ENCODE data around the gene CCL21. TPM values are rescaled to one million over a fixed set of nuclear protein-coding genes. Genes with fewer than 3 reads are reported as not detected.
A peak's percentile ranks its signal among the peaks of the same experiment; 100 is the strongest.

CCL21 gene
- total RNA-seq, 3 donors from 2014 or later, result not detected

DNA sequence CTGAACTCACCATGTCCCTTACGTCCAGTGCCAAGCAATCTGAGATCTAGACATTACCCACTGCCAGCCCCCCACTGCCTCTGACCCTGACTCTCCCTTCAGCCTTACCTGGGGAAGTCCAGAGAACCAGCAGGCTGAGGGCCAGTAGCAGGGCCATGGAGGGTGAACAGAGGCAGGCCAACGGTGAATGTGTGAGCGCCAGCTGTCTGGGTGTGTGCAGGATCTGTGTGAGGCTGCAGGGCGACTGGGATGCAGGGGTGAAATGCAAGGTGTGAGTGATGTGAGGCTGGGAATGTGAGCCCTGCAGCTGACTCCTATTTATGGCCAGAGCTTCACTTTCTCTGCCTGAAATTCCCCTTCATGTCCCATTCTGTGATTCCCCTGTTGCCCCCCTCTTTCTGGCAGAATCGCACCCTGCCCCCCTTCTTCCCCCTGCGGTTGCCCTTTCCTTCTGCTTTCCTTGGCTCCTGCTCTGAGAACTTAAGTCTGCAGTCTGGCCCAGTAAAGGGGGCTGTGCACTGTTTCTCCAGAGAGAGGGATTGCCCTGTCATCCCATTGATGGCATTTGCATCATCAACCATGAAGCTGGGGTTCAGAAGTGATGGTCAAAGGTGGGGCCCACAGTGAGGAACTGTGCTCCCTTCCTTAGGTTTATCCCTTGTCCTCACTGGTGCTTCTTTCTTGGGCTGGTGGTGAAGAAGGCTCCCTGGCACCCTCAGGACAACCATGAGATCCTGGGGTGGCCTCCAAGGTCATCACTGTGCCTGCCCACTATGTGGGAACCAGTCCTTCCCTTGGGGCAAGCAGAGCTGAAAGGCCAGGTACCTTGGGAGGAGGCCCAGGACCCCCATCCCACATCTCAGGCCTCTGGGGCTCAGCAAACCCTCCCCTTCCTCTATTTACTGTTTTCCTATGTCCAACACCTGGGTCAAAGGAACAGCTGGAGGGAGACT lies 18.7 kb downstream of the CCL21 start, which contains the start of gene CCL19:
CCL19 (minus strand) TSS at position 294 of the 953 bp plus-strand sequence; CDS start at position 157, 137 bp downstream.
- H3K9me3 Mint-ChIP-seq, result no peaks in the 10 kb centered on the region
- peaks cover 3% of the 10 kb centered on the region for H3K27me3 Mint-ChIP-seq (ENCODE audit: low read depth)
- H3K4me3 Mint-ChIP-seq, result no peak within 1 kb of the TSS
- ATAC-seq (no peak), DNase-seq (no peak)
- no peaks in the 10 kb centered on the region for H3K36me3 Mint-ChIP-seq (ENCODE audit: insufficient read depth)
- H3K4me1 Mint-ChIP-seq (ENCODE audit: low read depth), result no peaks in the 10 kb centered on the region

DNA sequence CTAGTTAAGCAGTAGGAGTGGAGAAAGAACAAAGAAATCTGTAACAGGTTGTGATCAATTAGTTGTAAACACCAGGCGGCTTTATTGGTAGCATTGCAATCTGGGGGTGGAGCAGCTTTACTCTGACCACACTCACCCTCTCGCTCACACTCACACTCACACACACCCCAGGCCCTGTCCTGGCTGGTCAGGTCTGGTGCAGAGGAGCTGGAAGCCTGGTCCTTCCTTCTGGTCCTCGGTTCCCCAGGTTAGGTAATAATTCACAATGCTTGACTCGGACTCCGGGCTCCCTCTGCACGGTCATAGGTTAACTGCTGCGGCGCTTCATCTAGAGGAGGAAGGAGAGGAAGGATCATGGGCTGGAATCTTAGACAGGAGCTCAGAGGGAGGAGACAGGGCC lies 20.4 kb downstream of the CCL21 start:
- no peaks in the 10 kb centered on the region for H3K36me3 Mint-ChIP-seq (ENCODE audit: insufficient read depth)

DNA sequence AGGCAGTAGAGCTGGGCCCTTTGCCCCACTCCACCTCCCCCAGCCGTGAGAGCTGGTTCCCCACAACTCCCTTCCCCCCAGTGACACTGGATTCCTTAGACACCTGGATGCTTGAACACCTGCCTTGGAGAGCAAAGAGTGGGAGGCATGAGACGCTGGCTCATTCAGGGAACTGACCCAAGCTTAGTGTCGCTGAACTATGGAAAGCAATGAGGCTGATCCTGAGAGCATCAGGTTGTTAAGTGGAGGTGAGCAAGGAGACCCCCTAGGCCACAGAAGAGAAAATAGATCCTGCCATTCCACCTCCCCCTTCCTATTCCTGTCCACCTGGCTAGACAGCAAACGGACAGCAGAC lies 20.8 kb downstream of the CCL21 start:
- H3K27me3 Mint-ChIP-seq (ENCODE audit: low read depth), result peaks cover 2% of the 10 kb centered on the region
- ATAC-seq (no peak), DNase-seq (no peak)
- H3K36me3 Mint-ChIP-seq (ENCODE audit: insufficient read depth), result no peaks in the 10 kb centered on the region
- H3K4me3 Mint-ChIP-seq, result no peak overlapping the region
- H3K9me3 Mint-ChIP-seq, result no peaks in the 10 kb centered on the region
- peaks cover 6% of the 10 kb centered on the region for H3K4me1 Mint-ChIP-seq (ENCODE audit: low read depth)

More for the DNA sequence above, 20.4 kb downstream of the CCL21 start:
- H3K4me1 Mint-ChIP-seq (ENCODE audit: low read depth), result peaks cover 1% of the 10 kb centered on the region
- ATAC-seq (no peak), DNase-seq (no peak)
- H3K4me3 Mint-ChIP-seq, result no peak overlapping the region
- no peaks in the 10 kb centered on the region for H3K9me3 Mint-ChIP-seq
- peaks cover 2% of the 10 kb centered on the region for H3K27me3 Mint-ChIP-seq (ENCODE audit: low read depth)

DNA sequence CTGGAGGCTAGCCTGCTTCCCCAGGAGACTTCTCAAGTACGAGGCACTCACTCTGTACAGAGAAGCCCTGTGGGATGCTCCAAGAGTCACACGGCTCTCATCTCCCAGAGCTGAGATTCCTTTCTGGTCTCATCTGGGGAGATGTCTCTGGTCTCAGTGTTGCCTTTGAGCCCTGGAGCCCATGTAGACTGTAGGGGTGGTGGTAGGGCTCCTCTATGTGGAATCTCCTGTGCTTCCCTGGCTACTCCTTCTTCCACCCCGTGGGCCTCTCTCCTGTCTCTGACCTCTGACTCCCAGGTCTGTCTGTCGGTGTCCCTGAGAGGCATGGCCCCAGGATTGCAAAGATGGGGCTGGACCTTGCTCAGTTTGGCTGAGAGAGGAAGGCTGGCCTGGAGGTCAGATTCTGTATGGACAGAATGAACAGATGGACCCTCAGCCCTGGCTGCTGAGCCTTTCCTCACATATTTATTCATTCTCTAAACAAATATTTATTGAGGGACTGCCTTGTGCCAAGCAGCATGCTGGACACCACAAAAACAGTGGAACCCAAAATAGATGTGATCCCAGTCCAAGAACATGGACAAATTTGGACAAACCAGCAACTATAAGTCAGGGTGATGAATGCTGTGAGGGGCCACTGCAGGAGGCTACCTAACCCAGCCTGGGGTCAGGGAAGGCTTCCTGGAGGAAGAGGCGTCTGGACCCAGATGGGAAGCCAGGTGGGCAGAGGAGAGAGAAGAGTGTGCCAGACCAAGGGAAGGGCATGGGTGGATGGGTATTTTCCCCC lies 21.4 kb downstream of the CCL21 start:
- Mint-ChIP-seq H3K27me3 (ENCODE audit: low read depth) (peaks cover 2% of the 10 kb centered on the region), H3K36me3 (ENCODE audit: insufficient read depth) (no peaks in the 10 kb centered on the region), H3K4me1 (ENCODE audit: low read depth) (peaks cover 9% of the 10 kb centered on the region), H3K4me3 (no peak overlapping the region), H3K9me3 (no peaks in the 10 kb centered on the region)
- ATAC-seq (no peak), DNase-seq (no peak)

DNA sequence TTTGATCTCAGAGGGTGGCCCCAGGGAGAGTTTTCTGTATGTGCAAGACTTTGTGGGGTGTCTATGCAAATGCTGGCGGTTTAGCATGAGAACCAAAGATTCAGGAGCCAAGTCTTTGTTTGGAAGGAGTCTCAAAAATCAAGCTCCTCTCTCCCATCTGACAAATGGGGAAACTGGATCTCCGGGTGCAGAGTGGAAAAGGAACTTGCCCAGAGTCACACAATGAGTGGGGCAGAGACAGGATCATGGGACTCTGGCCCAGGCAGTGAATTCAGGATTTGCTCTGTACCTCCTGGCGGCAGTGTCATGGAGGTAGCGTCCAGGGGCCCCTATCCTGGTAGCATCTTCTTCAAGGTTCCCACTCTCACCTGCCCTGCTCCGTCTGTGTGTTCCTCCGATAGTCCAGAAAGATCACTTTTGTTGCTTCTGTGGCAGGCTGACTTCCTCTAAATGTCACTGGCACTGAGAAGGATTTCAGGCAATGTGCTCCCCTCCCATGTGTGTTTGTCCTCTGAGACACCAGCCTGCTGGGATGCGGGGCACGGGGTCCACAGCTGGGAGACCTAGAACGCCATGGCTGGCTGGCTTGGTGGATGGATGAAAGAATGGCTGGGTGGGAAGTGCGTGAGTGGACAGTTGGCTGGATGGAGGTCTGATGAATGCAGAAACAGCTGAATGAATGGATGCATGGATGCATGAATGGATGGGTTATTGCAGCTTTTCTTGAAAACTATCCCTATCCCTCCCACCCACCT lies 22.5 kb downstream of the CCL21 start:
- H3K9me3 Mint-ChIP-seq, result no peaks in the 10 kb centered on the region
- peaks cover 2% of the 10 kb centered on the region for H3K27me3 Mint-ChIP-seq (ENCODE audit: low read depth)
- no peak for DNase-seq
- H3K4me1 Mint-ChIP-seq (ENCODE audit: low read depth), result peaks cover 9% of the 10 kb centered on the region
- no peak for ATAC-seq
- H3K36me3 Mint-ChIP-seq (ENCODE audit: insufficient read depth), result no peaks in the 10 kb centered on the region
- no peak overlapping the region for H3K4me3 Mint-ChIP-seq

DNA sequence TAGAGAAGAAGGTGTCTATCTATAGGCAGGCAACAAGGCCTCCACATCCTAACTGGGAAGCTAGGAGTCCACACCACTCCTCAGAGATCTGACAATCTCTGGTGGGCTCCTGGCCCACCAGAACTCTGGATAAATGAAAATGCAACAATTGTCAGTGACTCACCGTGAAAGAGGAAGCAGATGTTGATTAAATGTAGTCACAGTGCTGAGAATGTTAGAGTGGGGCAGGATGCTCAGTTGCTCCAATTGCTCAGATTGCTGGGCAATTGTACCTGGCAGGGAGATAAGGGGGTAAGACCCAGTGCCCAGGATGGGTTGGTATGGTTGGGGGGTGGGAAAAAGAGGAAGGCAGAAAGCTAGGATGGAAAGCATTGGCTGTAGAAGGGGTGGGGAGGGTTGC lies 23.2 kb downstream of the CCL21 start:
- ATAC-seq, result no peak
- Mint-ChIP-seq H3K27me3 (ENCODE audit: low read depth) (peaks cover 2% of the 10 kb centered on the region), H3K4me1 (ENCODE audit: low read depth) (peaks cover 9% of the 10 kb centered on the region), H3K9me3 (no peaks in the 10 kb centered on the region), H3K4me3 (no peak overlapping the region), H3K36me3 (ENCODE audit: insufficient read depth) (no peaks in the 10 kb centered on the region)
- DNase-seq, result no peak

DNA sequence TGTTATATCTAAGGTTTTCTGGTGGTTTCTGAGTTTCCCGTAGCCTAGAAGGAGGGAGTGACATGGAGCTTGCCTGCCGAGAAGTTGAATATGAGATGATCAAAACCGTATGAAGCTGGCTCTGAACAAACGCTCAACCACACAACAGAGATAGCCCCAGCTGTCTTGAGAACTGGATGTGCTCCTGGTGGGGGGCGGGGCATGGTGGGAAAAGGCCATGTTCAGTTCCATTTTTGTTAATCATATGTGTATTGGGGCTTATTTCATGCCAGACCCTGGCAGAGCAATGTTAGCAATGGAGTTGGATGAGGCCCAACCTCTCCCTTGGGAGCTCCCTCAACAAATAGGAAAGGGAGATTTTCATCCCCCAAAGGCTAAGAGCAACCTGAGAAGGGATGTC lies 23.7 kb downstream of the CCL21 start:
- Mint-ChIP-seq H3K36me3 (ENCODE audit: insufficient read depth) (no peaks in the 10 kb centered on the region), H3K27me3 (ENCODE audit: low read depth) (peaks cover 2% of the 10 kb centered on the region), H3K9me3 (no peaks in the 10 kb centered on the region), H3K4me3 (no peak overlapping the region), H3K4me1 (ENCODE audit: low read depth) (peaks cover 9% of the 10 kb centered on the region)
- DNase-seq (no peak), ATAC-seq (no peak)

DNA sequence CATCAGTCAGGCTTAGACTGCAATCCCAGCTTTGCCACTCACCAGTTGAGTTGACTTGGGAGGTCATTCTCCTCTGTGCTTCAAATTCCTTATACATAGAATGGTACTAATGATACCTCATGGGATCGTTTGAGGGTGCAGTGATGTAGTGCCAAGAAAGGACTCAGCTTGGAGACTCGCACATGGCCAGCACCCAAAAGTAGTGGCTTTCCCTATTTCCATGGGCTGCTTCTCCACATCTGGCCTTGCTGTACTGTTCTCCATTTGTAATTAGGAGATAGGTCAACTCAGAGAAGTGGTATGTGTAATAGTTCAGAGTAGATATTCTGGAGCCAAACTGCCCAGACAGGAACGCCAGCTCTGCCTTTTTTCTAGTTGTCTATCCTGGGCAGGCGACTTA lies 24.3 kb downstream of the CCL21 start:
- Mint-ChIP-seq H3K4me1 (ENCODE audit: low read depth) (peaks cover 9% of the 10 kb centered on the region), H3K36me3 (ENCODE audit: insufficient read depth) (no peaks in the 10 kb centered on the region), H3K4me3 (no peak overlapping the region), H3K9me3 (no peaks in the 10 kb centered on the region), H3K27me3 (ENCODE audit: low read depth) (peaks cover 2% of the 10 kb centered on the region)
- ATAC-seq, result no peak
- DNase-seq, result no peak

DNA sequence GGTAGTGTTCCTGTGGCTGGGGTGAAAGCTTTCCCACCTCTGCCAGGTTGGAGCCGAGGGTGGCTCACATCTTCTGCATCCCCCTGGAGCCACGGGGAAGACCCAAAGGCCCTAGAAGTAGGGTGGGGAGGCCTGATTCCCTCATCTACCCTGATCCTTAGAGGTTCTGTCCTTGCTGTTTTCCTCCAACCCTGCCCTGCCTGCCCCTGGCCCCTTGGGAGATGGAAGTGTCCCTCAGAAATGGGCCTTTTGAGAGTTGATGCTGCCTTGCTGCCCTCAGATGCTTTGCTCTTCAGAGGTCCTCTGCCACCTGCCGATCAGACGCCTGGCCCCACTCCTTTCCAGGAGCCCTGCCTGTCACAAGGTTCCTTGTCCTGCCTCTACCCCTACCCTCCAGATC lies 25.1 kb downstream of the CCL21 start:
- Mint-ChIP-seq H3K27me3 (ENCODE audit: low read depth) (peaks cover 2% of the 10 kb centered on the region), H3K36me3 (ENCODE audit: insufficient read depth) (no peaks in the 10 kb centered on the region), H3K4me1 (ENCODE audit: low read depth) (peaks cover 9% of the 10 kb centered on the region), H3K4me3 (no peak overlapping the region), H3K9me3 (no peaks in the 10 kb centered on the region)
- DNase-seq (no peak), ATAC-seq (no peak)

DNA sequence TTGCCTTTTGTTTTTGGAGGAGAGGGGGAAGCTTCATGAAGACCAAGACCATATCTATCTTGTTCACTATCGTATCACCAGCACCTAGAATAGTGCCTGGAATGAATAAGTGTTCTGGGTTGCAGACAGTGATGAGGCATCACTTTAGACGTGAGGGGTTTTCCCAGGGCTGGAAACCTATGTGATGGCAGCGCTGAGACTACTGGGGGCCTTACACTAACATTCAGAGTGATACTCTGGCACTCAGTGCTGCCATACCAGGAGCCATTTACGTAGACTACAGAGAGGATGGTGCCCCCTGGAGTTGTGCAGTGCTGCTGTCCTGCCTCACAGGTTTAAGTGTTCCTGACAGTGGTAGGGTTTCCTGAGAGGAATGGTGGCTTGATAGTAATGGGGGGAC lies 25.8 kb downstream of the CCL21 start:
- ATAC-seq (peak; percentile 97), DNase-seq (no peak)
- peaks cover 9% of the 10 kb centered on the region for H3K4me1 Mint-ChIP-seq (ENCODE audit: low read depth)
- H3K4me3 Mint-ChIP-seq, result no peak overlapping the region
- H3K36me3 Mint-ChIP-seq (ENCODE audit: insufficient read depth), result no peaks in the 10 kb centered on the region
- H3K9me3 Mint-ChIP-seq, result no peaks in the 10 kb centered on the region
- H3K27me3 Mint-ChIP-seq (ENCODE audit: low read depth), result no peaks in the 10 kb centered on the region

DNA sequence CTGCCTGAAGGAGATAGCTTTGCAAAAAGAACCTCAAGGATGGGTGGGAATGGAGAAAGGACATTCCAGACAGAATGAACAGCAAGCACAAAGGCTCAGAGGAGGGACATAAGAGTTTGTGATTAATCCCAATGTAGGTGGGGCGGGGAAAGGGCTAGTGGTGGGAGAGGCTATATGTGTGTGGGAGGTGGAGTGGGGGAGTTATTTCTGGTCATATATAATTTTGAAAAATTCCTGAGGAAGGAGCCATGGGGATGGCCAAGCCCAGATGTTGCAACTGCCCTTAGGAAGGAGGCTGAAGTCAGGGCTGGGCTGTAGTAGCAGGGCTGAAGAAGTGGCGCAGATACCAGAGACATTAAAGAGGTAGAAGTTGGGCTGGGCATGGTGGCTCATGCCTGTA lies 34.1 kb downstream of the CCL21 start:
- H3K4me1 Mint-ChIP-seq (ENCODE audit: low read depth), result no peaks in the 10 kb centered on the region
- peaks cover 2% of the 10 kb centered on the region for H3K9me3 Mint-ChIP-seq
- H3K27me3 Mint-ChIP-seq (ENCODE audit: low read depth), result no peaks in the 10 kb centered on the region
- peaks cover 2% of the 10 kb centered on the region for H3K36me3 Mint-ChIP-seq (ENCODE audit: insufficient read depth)
- DNase-seq (no peak), ATAC-seq (no peak)
- no peak overlapping the region for H3K4me3 Mint-ChIP-seq

DNA sequence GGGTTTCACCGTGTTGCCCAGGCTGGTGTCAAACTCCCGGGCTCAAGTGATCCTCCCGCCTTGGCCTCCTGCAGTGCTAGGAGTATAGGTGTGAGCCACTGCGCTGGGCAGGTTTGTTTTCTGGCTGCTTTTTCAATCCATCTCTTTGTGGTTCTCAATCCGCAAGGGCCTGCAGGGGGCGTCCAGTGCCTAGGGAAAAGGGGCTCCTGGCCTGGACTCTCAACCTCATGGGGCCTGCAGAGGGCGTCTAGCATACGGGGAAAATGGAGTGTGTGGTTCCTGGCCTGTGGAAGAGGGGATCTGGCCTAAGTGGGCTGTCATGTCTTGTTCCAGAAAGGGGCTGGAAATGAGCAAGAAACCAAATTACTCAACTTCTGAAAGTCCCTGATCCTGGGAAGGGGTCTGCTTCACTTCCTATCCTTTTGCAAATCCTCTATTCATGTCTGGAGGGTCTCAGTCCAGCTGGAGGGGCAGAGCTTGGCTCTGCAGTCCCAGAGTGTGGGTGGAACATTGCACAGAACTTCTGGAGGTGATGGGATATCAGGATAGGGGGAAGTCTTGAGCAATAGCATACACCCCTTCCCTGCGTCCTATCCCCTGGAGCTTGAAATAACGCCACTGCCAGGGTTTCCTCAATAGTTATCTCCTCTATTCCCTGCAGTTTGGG lies 34.8 kb downstream of the CCL21 start:
- Mint-ChIP-seq H3K36me3 (ENCODE audit: insufficient read depth) (peaks cover 2% of the 10 kb centered on the region), H3K4me3 (no peak overlapping the region), H3K9me3 (peaks cover 9% of the 10 kb centered on the region), H3K4me1 (ENCODE audit: low read depth) (no peaks in the 10 kb centered on the region), H3K27me3 (ENCODE audit: low read depth) (no peaks in the 10 kb centered on the region)
- DNase-seq (peak; percentile 53), ATAC-seq (peak; percentile 58 to 77)

DNA sequence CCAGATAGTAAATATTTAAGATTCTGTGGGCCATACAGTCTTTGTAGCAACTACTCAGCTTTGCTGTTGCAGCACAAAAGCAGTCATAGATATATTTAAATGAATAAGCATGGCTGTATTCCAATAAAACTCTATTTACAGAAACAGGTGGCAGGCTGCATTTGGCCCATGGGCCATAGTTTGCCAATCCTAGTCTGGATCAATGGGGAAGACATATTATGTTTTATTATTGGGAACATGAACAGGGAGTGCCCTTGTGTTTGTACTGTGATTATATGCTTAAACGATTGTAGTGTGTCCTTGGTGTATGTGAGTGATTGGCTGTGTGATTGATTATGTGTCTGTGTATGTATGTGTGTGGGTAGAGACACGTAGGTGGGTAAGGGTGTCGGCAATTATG lies 35.5 kb downstream of the CCL21 start:
- no peak for ATAC-seq
- H3K4me3 Mint-ChIP-seq, result no peak overlapping the region
- DNase-seq, result no peak
- H3K9me3 Mint-ChIP-seq, result peaks cover 13% of the 10 kb centered on the region
- H3K36me3 Mint-ChIP-seq (ENCODE audit: insufficient read depth), result peaks cover 5% of the 10 kb centered on the region
- H3K27me3 Mint-ChIP-seq (ENCODE audit: low read depth), result no peaks in the 10 kb centered on the region
- no peaks in the 10 kb centered on the region for H3K4me1 Mint-ChIP-seq (ENCODE audit: low read depth)

DNA sequence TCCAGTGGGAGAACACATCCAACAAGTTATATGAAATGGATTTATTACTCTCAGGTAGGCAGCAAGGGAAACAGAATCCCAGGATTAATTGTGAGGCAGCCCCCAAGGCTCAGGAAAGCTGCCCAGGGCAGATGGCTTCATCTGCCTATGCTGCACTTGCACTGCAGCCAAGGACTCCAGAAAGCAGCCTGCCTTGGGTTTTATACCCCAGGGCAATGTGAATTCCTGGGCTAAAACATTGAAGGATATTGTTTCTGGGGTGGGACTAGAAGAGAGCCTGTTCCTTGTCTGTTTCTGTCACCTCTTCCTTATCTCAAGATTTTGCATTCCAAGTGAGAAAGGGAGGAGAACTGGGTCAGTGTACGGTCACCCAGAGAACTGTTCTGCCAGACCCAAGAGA lies 38.6 kb downstream of the CCL21 start:
- ATAC-seq, result no peak

More for the DNA sequence above, 38.6 kb downstream of the CCL21 start:
- Mint-ChIP-seq H3K27me3 (ENCODE audit: low read depth) (no peaks in the 10 kb centered on the region), H3K4me1 (ENCODE audit: low read depth) (peaks cover 4% of the 10 kb centered on the region), H3K4me3 (no peak overlapping the region), H3K36me3 (ENCODE audit: insufficient read depth) (peaks cover 13% of the 10 kb centered on the region), H3K9me3 (peaks cover 18% of the 10 kb centered on the region)
- no peak for DNase-seq
